Suprapubic skin (tissue), 4 donors: ENCODE data around the gene ADAMTSL2. TPM values are rescaled to one million over a fixed set of nuclear protein-coding genes. Genes with fewer than 3 reads are reported as not detected.

Experiments used
- DNase-seq, 2 donors: peaks; one replicate each; pipeline ENCODE4 v3.0.0-alpha.2; 2019; ENCODE audit warnings: low spot score in 2 of 2
- H3K27ac ChIP-seq: fragments of 200-600 bp; sonication (generic); one replicate; pipeline ENCODE4 v1.5.1; 2019
- H3K27me3 ChIP-seq: fragments of 200-600 bp; sonication (generic); one replicate; pipeline ENCODE4 v1.5.1; 2019
- H3K36me3 ChIP-seq: fragments of 200-600 bp; sonication (generic); one replicate; pipeline ENCODE4 v1.5.1; 2019
- H3K4me1 ChIP-seq: fragments of 200-600 bp; sonication (generic); one replicate; pipeline ENCODE4 v1.5.1; 2019
- H3K4me3 ChIP-seq: fragments of 200-600 bp; sonication (generic); one replicate; pipeline ENCODE4 v1.5.1; 2019; ENCODE audit warnings: mild to moderate bottlenecking
- H3K9me3 ChIP-seq: fragments of 200-600 bp; sonication (generic); one replicate; pipeline ENCODE4 v1.5.1; 2019
- EP300 ChIP-seq: sonication (generic); formaldehyde crosslinking; IDR thresholded peaks from one replicate; pipeline ENCODE4 v1.6.1; 2017; ENCODE audit warnings: antibody characterized with exemption
- POLR2A ChIP-seq, 2 donors: fragments of 450-650 bp; IDR thresholded peaks; one replicate each; pipeline ENCODE4 v1.6.1; 2017; ENCODE audit warnings: antibody characterized with exemption in 2 of 2, mild to moderate bottlenecking in 2 of 2, moderate library complexity in 2 of 2
- POLR2AphosphoS5 ChIP-seq, 3 donors: sonication (generic); formaldehyde crosslinking; IDR thresholded peaks; one replicate each; pipeline ENCODE4 v1.6.1; 2017; ENCODE audit warnings: antibody characterized with exemption in 3 of 3
- WGBS: methylation state at CpG from one replicate; pipeline ENCODE4 v1.1.5; 2018; 5-methylcytosine and 5-hydroxymethylcytosine counted together
- total RNA-seq, 4 donors: library from RNA; depleted of rRNA; stranded (reverse); fragments of >200 nt; gene quantifications; one replicate each; pipeline ENCODE4 v1.1.0, GENCODE V29; 2016
- TF ChIP-seq, protein P1 (sequence below), 2 donors: fragments of 200-600 bp in 1 of 2; fragments of 450-650 bp in 1 of 2; sonication (generic) in 1 of 2; IDR thresholded peaks; one replicate each; pipeline ENCODE4 v1.5.1; 2016 to 2019; ENCODE audit warnings: antibody characterized with exemption in 2 of 2, mild to moderate bottlenecking in 1 of 2, moderate library complexity in 1 of 2

ADAMTSL2 gene
- total RNA-seq, 4 donors from 2014 or later, result 0.16 to 0.85 (median 0.46) TPM

DNA sequence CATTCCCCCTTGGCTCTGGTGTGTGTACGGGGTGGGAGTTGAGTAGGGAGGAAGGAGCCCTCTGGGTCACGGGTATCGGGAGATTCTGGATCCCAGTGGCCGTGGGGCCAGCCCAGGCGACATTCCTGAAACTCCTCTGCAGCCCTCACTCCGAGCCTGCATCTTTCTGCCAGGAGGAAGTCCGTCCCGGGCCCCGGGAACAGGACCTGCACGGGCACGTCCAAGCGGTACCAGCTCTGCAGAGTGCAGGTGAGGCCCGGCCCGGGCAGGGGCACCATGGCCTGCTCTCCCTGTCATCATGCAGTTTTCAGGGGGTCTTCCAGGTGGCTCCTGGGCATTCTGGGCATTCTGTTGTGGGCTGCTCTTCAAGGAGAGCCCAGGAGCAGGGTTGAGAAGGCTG lies 3.7 kb downstream of the ADAMTSL2 start:
- H3K27ac ChIP-seq, result no peak overlapping the region
- peaks cover 38% of the 10 kb centered on the region for H3K4me1 ChIP-seq
- TF ChIP-seq EP300 (no peak), POLR2A (IDR thresholded peaks at IDR 0.05) (no peak), POLR2AphosphoS5 (IDR thresholded peaks at IDR 0.05) (no peak)
- TF ChIP-seq, protein P1, sequence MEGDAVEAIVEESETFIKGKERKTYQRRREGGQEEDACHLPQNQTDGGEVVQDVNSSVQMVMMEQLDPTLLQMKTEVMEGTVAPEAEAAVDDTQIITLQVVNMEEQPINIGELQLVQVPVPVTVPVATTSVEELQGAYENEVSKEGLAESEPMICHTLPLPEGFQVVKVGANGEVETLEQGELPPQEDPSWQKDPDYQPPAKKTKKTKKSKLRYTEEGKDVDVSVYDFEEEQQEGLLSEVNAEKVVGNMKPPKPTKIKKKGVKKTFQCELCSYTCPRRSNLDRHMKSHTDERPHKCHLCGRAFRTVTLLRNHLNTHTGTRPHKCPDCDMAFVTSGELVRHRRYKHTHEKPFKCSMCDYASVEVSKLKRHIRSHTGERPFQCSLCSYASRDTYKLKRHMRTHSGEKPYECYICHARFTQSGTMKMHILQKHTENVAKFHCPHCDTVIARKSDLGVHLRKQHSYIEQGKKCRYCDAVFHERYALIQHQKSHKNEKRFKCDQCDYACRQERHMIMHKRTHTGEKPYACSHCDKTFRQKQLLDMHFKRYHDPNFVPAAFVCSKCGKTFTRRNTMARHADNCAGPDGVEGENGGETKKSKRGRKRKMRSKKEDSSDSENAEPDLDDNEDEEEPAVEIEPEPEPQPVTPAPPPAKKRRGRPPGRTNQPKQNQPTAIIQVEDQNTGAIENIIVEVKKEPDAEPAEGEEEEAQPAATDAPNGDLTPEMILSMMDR (IDR thresholded peaks at IDR 0.05), result no peak
- no peaks in the 10 kb centered on the region for H3K9me3 ChIP-seq
- no CpG with 5 or more reads among the region's 14 CpGs for WGBS
- H3K4me3 ChIP-seq, result no peak overlapping the region
- no peak for DNase-seq
- no peaks in the 10 kb centered on the region for H3K36me3 ChIP-seq
- peaks cover 31% of the 10 kb centered on the region for H3K27me3 ChIP-seq

DNA sequence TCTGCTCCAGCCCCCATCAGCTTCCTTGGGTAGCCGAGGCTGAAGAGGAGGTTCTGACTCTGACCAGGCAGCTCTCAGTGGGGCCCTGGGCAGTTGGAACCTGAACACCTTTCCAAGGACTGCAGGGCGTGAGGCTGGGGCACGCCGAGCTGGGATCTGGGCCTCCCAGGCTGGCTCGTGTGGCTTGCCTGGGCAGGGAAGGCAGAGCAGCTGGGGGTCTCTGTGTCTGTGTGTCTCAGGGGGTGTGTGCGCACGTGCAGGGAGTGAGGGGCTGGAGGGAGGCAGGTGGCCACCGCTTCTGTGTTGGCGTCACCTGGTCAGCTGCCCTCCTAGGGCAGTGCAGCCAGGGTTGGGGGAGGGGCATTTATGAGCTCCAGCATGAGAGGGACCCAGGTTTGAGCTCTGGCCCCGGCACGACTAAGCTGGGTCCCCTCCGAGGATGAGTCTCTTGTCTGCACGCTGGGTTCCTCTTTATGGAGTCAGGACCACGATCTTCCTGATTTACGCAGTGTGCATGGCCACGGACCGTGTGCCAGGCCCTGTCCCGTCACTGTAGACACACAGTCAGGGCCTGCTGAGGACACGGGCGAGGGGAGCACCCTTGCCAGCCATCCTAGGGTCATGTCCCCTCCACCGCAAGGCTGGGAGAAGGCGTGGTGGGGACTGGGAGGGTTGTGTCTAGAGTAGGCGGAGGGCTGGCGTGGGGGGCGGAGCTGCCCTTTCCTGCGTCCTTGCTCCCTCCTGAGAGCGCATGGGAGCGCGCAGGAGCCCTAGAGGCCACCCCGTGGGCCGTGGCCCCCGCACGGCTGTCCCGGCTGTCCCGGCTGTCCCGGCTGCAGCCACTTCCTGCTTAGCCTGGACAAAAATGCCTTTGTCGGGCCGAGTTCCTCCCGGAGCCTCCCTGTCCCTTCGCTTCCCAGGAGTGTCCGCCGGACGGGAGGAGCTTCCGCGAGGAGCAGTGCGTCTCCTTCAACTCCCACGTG lies 4.6 kb downstream of the ADAMTSL2 start:
- Histone ChIP-seq H3K36me3 (no peaks in the 10 kb centered on the region), H3K9me3 (no peaks in the 10 kb centered on the region), H3K27me3 (peaks cover 21% of the 10 kb centered on the region), H3K4me3 (peak overlapping the region; percentile 20), H3K27ac (no peak overlapping the region), H3K4me1 (peaks cover 31% of the 10 kb centered on the region)
- 43% methylated on average over 21 of the region's 47 CpGs for WGBS
- DNase-seq, result no peak
- TF ChIP-seq POLR2AphosphoS5 (IDR thresholded peaks at IDR 0.05), result no peak
- TF ChIP-seq, protein P1 (IDR thresholded peaks at IDR 0.05), result no peak

DNA sequence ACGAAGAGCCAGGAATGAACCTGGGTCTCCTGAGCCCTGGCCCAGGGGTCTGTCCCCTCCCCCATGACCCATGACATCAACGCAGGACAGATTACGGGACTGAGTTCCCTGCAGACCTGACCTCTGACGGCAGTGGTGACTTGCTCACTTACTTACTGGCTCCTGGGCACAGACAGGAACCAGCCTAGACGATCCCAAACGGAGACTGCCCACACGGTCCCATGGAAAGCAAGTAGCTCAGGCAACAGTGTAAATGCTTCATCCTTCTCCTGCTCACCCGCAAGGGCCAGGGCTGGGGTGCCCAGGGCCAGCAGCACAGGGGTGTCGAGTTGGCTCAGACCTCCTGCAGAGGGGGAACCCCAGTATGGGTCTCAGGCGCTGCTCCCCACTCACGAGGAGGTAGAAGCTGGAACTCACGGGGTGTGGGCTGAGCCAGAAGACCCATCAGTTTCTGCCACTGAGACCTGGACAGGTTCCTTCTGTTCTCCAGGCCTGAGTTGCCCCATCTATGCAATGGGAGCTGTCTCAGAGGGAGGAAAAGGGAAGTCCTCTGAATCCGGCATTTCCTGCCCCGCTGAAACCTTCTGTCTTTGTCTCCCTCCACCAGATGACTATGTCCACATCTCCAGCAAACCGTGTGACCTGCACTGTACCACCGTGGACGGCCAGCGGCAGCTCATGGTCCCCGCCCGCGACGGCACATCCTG lies 5.6 kb downstream of the ADAMTSL2 start:
- no peaks in the 10 kb centered on the region for H3K9me3 ChIP-seq
- no peaks in the 10 kb centered on the region for H3K36me3 ChIP-seq
- TF ChIP-seq, protein P1 (IDR thresholded peaks at IDR 0.05), result no peak
- TF ChIP-seq EP300 (no peak), POLR2AphosphoS5 (IDR thresholded peaks at IDR 0.05) (no peak), POLR2A (IDR thresholded peaks at IDR 0.05) (no peak)
- WGBS, result 69% methylated on average over 21 of the region's 22 CpGs
- DNase-seq, result no peak
- peak overlapping the region; percentile 20 for H3K4me3 ChIP-seq
- no peak overlapping the region for H3K27ac ChIP-seq
- H3K4me1 ChIP-seq, result peaks cover 21% of the 10 kb centered on the region
- peaks cover 11% of the 10 kb centered on the region for H3K27me3 ChIP-seq

DNA sequence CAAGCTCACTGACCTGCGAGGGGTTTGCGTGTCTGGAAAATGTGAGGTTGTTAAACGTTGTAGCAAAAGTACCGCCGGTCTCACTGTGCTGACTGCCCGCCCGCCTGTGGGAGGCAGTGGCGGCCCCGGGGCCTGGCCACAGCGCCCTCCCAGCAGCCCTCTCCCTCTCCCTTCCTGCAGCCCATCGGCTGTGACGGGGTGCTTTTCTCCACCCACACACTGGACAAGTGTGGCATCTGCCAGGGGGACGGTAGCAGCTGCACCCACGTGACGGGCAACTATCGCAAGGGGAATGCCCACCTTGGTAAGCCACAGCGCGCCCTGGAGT lies 6.2 kb downstream of the ADAMTSL2 start:
- no peak overlapping the region for H3K27ac ChIP-seq
- H3K27me3 ChIP-seq, result peaks cover 6% of the 10 kb centered on the region
- H3K4me3 ChIP-seq, result no peak overlapping the region
- H3K9me3 ChIP-seq, result no peaks in the 10 kb centered on the region
- TF ChIP-seq EP300 (no peak), POLR2AphosphoS5 (IDR thresholded peaks at IDR 0.05) (no peak), POLR2A (IDR thresholded peaks at IDR 0.05) (no peak)
- TF ChIP-seq, protein P1 (IDR thresholded peaks at IDR 0.05), result no peak
- no peak for DNase-seq
- 58% methylated on average over 6 of the region's 18 CpGs for WGBS
- peaks cover 21% of the 10 kb centered on the region for H3K4me1 ChIP-seq
- H3K36me3 ChIP-seq, result no peaks in the 10 kb centered on the region

DNA sequence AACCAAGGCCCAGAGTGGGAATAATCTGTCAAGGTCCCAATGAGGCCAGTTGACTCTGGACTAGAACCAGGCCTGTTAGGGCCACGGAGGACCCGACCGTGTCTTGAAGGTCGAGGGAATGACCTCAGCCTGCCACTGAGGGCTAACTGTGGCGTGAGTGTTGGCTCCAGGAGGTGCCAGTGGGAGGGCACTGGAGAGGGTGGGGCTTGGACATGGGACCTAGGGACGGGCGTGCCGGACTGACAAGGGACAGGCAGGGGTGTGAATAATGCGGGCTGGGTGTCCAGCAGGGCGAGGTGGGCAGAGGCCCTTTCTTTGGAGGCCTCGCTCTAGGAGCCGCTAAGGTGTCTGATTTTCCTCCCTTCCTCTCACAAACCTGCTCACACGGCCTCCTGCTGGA lies 7.5 kb downstream of the ADAMTSL2 start:
- Histone ChIP-seq H3K27ac (no peak overlapping the region), H3K4me1 (peaks cover 21% of the 10 kb centered on the region), H3K36me3 (no peaks in the 10 kb centered on the region), H3K9me3 (no peaks in the 10 kb centered on the region), H3K27me3 (no peaks in the 10 kb centered on the region), H3K4me3 (no peak overlapping the region)
- TF ChIP-seq POLR2A (IDR thresholded peaks at IDR 0.05) (no peak), POLR2AphosphoS5 (IDR thresholded peaks at IDR 0.05) (no peak), EP300 (no peak)
- TF ChIP-seq, protein P1 (IDR thresholded peaks at IDR 0.05), result no peak
- 85% methylated on average over 8 of the region's 13 CpGs for WGBS
- no peak for DNase-seq
